ENCODE measurements around the gene SMG5.

GRCh38 chr1:156229809-156230472 is 52.7 kb downstream of the SMG5 start:
- TF ChIP-seq, protein P1, sequence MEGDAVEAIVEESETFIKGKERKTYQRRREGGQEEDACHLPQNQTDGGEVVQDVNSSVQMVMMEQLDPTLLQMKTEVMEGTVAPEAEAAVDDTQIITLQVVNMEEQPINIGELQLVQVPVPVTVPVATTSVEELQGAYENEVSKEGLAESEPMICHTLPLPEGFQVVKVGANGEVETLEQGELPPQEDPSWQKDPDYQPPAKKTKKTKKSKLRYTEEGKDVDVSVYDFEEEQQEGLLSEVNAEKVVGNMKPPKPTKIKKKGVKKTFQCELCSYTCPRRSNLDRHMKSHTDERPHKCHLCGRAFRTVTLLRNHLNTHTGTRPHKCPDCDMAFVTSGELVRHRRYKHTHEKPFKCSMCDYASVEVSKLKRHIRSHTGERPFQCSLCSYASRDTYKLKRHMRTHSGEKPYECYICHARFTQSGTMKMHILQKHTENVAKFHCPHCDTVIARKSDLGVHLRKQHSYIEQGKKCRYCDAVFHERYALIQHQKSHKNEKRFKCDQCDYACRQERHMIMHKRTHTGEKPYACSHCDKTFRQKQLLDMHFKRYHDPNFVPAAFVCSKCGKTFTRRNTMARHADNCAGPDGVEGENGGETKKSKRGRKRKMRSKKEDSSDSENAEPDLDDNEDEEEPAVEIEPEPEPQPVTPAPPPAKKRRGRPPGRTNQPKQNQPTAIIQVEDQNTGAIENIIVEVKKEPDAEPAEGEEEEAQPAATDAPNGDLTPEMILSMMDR (IDR thresholded peaks at IDR 0.05) = no peak
- no peak for TF ChIP-seq POLR2A (IDR thresholded peaks at IDR 0.05)
